ENCODE data around the gene CTSW. TPM values are rescaled to one million over a fixed set of nuclear protein-coding genes. Genes with fewer than 3 reads are reported as not detected.

CTSW gene
- polyA plus RNA-seq, 1 of the 3 experiments (the other 2 are of a cell fraction): 0.49 TPM

- POLR2A ChIA-PET: interaction anchor here (0.5 to 4.8 kb wide), 10 partner anchors 8 to 669 kb away, joined by 3 to 59 read pairs (median 4); partner anchors contain the start of genes CCDC85B, CFL1, MALAT1 and MUS81
- Histone ChIP-seq H3K4me1 (ENCODE audit: control insufficient read depth in 1 of 2, insufficient read depth in 2 of 2, low read depth in 1 of 2, low read length in 1 of 2) (peaks cover 19 to 27% of the 10 kb centered on the region in 2 experiments; a peak in 3 of 4 replicates), H3K4me2 (peak overlapping the region; percentile 97), H4K20me1 (ENCODE audit: insufficient read depth) (no peaks in the 10 kb centered on the region), H2AFZ (ENCODE audit: low read depth) (no peak overlapping the region), H3F3A (replicated peaks; ENCODE audit: insufficient read depth) (peaks cover 36% of the 10 kb centered on the region), H3K9ac (peak overlapping the region; percentile 70), H3K27me3 (ENCODE audit: insufficient read depth) (no peaks in the 10 kb centered on the region), H3K27ac (ENCODE audit: low read depth in 2 of 2, low read length in 1 of 2) (peak overlapping the region; percentile 77 to 93), H3K9me3 (no peaks in the 10 kb centered on the region), H3K4me3 (ENCODE audit: low read depth in 2 of 2, low read length in 1 of 2) (peak overlapping the region; percentile 54 to 73), H3K9me2 (no peaks in the 10 kb centered on the region), H3K79me2 (ENCODE audit: insufficient read depth) (peaks cover 34% of the 10 kb centered on the region), H3K36me3 (replicated peaks in 1 of 2; ENCODE audit: control insufficient read depth in 1 of 2, insufficient read depth in 2 of 2, low read length in 1 of 2) (peaks cover 31 to 37% of the 10 kb centered on the region in 2 experiments)
- peak; percentile 75 for DNase-seq
- CTCF ChIA-PET: interaction anchor here (0.6 to 18.4 kb wide), 12 partner anchors 11 to 216 kb away, joined by 3 to 374 read pairs (median 4); partner anchors contain the start of genes CCDC85B, CTSW, FIBP and KAT5
- no peak for TF ChIP-seq CHD2 (IDR thresholded peaks at IDR 0.05; ENCODE audit: low read length, partially characterized antibody)
- no peak for TF ChIP-seq FOSL2 (IDR thresholded peaks at IDR 0.05; ENCODE audit: borderline replicate concordance, low read depth)
- TF ChIP-seq RCOR1 (IDR thresholded peaks at IDR 0.05; ENCODE audit: low read length): no peak
- no peak for TF ChIP-seq MEF2A (IDR thresholded peaks at IDR 0.05; ENCODE audit: borderline replicate concordance, low read depth)
- WGBS (ENCODE audit: low lambda C conversion rate): 26% methylated on average over 12 of the region's 26 CpGs
Measured at GRCh38 chr11:65871811-65872548, 7.7 kb upstream of the CTSW start.

GRCh38 chr11:65872586-65873317 is 6.9 kb upstream of the CTSW start, which contains the start of gene EFEMP2:
TSS of gene EFEMP2 (minus strand) at chr11:65872800. CDS start at chr11:65872354, 446 bp downstream.
- Histone ChIP-seq H3K36me3 (replicated peaks in 1 of 2; ENCODE audit: control insufficient read depth in 1 of 2, insufficient read depth in 2 of 2, low read length in 1 of 2) (peaks cover 23 to 31% of the 10 kb centered on the region in 2 experiments), H3K9me2 (no peaks in the 10 kb centered on the region), H3K4me3 (ENCODE audit: low read depth in 2 of 2, low read length in 1 of 2) (peak within 1 kb of the TSS; percentile 54 to 73), H3K4me2 (peak within 1 kb of the TSS; percentile 97), H4K20me1 (ENCODE audit: insufficient read depth) (no peaks in the 10 kb centered on the region), H3F3A (replicated peaks; ENCODE audit: insufficient read depth) (peaks cover 30% of the 10 kb centered on the region), H3K4me1 (ENCODE audit: control insufficient read depth in 1 of 2, insufficient read depth in 2 of 2, low read depth in 1 of 2, low read length in 1 of 2) (peaks cover 19 to 26% of the 10 kb centered on the region in 2 experiments; a peak in 3 of 4 replicates), H3K27me3 (ENCODE audit: insufficient read depth) (no peaks in the 10 kb centered on the region), H3K9ac (peak within 1 kb of the TSS; percentile 70), H3K79me2 (ENCODE audit: insufficient read depth) (peaks cover 29% of the 10 kb centered on the region), H3K27ac (ENCODE audit: low read depth in 2 of 2, low read length in 1 of 2) (peak within 1 kb of the TSS; percentile 77 to 93), H2AFZ (ENCODE audit: low read depth) (peak within 1 kb of the TSS; percentile 77; the same call in 1 of the 2 replicates), H3K9me3 (no peaks in the 10 kb centered on the region)
- WGBS (ENCODE audit: low lambda C conversion rate): 10% methylated on average over 7 of the region's 69 CpGs
- TF ChIP-seq MAX (IDR thresholded peaks at IDR 0.05; ENCODE audit: low read depth) (no peak), JUND (IDR thresholded peaks at IDR 0.05) (no peak), TAF1 (IDR thresholded peaks at IDR 0.05; ENCODE audit: borderline replicate concordance, low read depth, low read length) (peak; percentile 20; the same call in 1 of the 2 replicates), FOXJ3 (CRISPR knock-in tag; IDR thresholded peaks at IDR 0.05) (no peak)
- ChIA-PET POLR2A (interaction anchor here (2.2 to 4.8 kb wide), 3 partner anchors 10 to 18 kb away, joined by 11 to 59 read pairs (median 11); partner anchors contain the start of genes CCDC85B, CFL1 and MUS81), CTCF (interaction anchor here (1.2 to 18.4 kb wide), 6 partner anchors 12 to 161 kb away, joined by 3 to 374 read pairs (median 7); partner anchors contain the start of genes CCDC85B, CTSW, FIBP and KAT5)
- DNase-seq: peak; percentile 79

Data from SK-N-SH (cell line).